HFFc6 (cell line): ENCODE results near the gene SON. TPM values are rescaled to one million over a fixed set of nuclear protein-coding genes. Genes with fewer than 3 reads are reported as not detected.

Experiments
- DNase-seq: peaks from one replicate; pipeline ENCODE4 v3.0.0-alpha.2; 2018
- H3K27ac Mint-ChIP-seq: 2 replicates; pipeline ENCODE4 v1.8.0; 2020; ENCODE audit warnings: mild to moderate bottlenecking, mixed read lengths
- H3K27me3 Mint-ChIP-seq: 2 replicates; pipeline ENCODE4 v1.8.0; 2021; ENCODE audit warnings: mild to moderate bottlenecking, moderate library complexity, mixed read lengths; ENCODE audit not compliant: insufficient read depth
- H3K36me3 Mint-ChIP-seq: 2 replicates; pipeline ENCODE4 v1.8.0; 2021; ENCODE audit warnings: low read depth, mixed read lengths
- H3K4me1 Mint-ChIP-seq: 2 replicates; pipeline ENCODE4 v1.8.0; 2020; ENCODE audit warnings: low read depth, mixed read lengths
- H3K4me3 Mint-ChIP-seq: 2 replicates; pipeline ENCODE4 v1.8.0; 2020; ENCODE audit warnings: mild to moderate bottlenecking, moderate library complexity, mixed read lengths
- H3K9me3 Mint-ChIP-seq: 2 replicates; pipeline ENCODE4 v1.8.0; 2020; ENCODE audit warnings: mild to moderate bottlenecking, mixed read lengths
- total RNA-seq, 6 experiments: library from RNA; stranded (reverse); fragmentation: NEBNext Ultra II Directional; extraction: Animal tissue kit (Norgen Biotek cat#: 25700); gene quantifications; 2 replicates in 1 of 6; 3 replicates in 5 of 6; pipeline ENCODE4 v1.2.3, GENCODE V29; 2021
- TF ChIP-seq, protein P1 (sequence below): fragments of 200-600 bp; sonication (generic); IDR thresholded peaks from 2 replicates; pipeline ENCODE4 v1.5.0; 2021; ENCODE audit warnings: antibody characterized with exemption, mild to moderate bottlenecking

The SON gene
- total RNA-seq, 6 experiments from 2014 or later, result 193 to 233 (median 219) TPM

- H3K27me3 Mint-ChIP-seq, result no peaks in the 10 kb centered on the region
- no peak overlapping the region for H3K4me3 Mint-ChIP-seq
- H3K9me3 Mint-ChIP-seq, result no peaks in the 10 kb centered on the region
- no peak for DNase-seq
- H3K27ac Mint-ChIP-seq, result no peak overlapping the region
- TF ChIP-seq, protein P1, sequence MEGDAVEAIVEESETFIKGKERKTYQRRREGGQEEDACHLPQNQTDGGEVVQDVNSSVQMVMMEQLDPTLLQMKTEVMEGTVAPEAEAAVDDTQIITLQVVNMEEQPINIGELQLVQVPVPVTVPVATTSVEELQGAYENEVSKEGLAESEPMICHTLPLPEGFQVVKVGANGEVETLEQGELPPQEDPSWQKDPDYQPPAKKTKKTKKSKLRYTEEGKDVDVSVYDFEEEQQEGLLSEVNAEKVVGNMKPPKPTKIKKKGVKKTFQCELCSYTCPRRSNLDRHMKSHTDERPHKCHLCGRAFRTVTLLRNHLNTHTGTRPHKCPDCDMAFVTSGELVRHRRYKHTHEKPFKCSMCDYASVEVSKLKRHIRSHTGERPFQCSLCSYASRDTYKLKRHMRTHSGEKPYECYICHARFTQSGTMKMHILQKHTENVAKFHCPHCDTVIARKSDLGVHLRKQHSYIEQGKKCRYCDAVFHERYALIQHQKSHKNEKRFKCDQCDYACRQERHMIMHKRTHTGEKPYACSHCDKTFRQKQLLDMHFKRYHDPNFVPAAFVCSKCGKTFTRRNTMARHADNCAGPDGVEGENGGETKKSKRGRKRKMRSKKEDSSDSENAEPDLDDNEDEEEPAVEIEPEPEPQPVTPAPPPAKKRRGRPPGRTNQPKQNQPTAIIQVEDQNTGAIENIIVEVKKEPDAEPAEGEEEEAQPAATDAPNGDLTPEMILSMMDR, result no peak
- H3K36me3 Mint-ChIP-seq, result peaks cover 41% of the 10 kb centered on the region
- H3K4me1 Mint-ChIP-seq, result no peaks in the 10 kb centered on the region
Measured at GRCh38 chr21:33518899-33519298, 23.9 kb upstream of the SON start.

- no peak for DNase-seq
- no peak overlapping the region for H3K4me3 Mint-ChIP-seq
- no peaks in the 10 kb centered on the region for H3K9me3 Mint-ChIP-seq
- H3K36me3 Mint-ChIP-seq, result peaks cover 24% of the 10 kb centered on the region
- H3K4me1 Mint-ChIP-seq, result no peaks in the 10 kb centered on the region
- TF ChIP-seq, protein P1, result no peak
- H3K27ac Mint-ChIP-seq, result no peak overlapping the region
- no peaks in the 10 kb centered on the region; the same call in 1 of the 2 replicates for H3K27me3 Mint-ChIP-seq
Measured at GRCh38 chr21:33522297-33522952, 20.4 kb upstream of the SON start.

- TF ChIP-seq, protein P1, result no peak
- Mint-ChIP-seq H3K36me3 (peaks cover 22% of the 10 kb centered on the region), H3K4me1 (no peaks in the 10 kb centered on the region), H3K9me3 (no peaks in the 10 kb centered on the region), H3K27ac (no peak overlapping the region), H3K4me3 (no peak overlapping the region), H3K27me3 (no peaks in the 10 kb centered on the region; the same call in 1 of the 2 replicates)
- DNase-seq, result no peak
Measured at GRCh38 chr21:33522953-33523349, 19.9 kb upstream of the SON start.

GRCh38 chr21:33531007-33531406 lies 11.8 kb upstream of the SON start:
- no peaks in the 10 kb centered on the region; the same call in 1 of the 2 replicates for H3K27me3 Mint-ChIP-seq
- H3K4me1 Mint-ChIP-seq, result no peaks in the 10 kb centered on the region
- no peaks in the 10 kb centered on the region for H3K9me3 Mint-ChIP-seq
- no peak overlapping the region for H3K4me3 Mint-ChIP-seq
- H3K36me3 Mint-ChIP-seq, result peaks cover 25% of the 10 kb centered on the region
- TF ChIP-seq, protein P1, result no peak
- DNase-seq, result no peak
- H3K27ac Mint-ChIP-seq, result no peak overlapping the region

GRCh38 chr21:33537212-33537611 lies 5.6 kb upstream of the SON start:
- no peaks in the 10 kb centered on the region for H3K9me3 Mint-ChIP-seq
- H3K36me3 Mint-ChIP-seq, result peaks cover 34% of the 10 kb centered on the region
- H3K4me3 Mint-ChIP-seq, result no peak overlapping the region

More at GRCh38 chr21:33537212-33537611, 5.6 kb upstream of the SON start:
- DNase-seq, result no peak
- H3K27me3 Mint-ChIP-seq, result no peaks in the 10 kb centered on the region
- H3K27ac Mint-ChIP-seq, result no peak overlapping the region
- H3K4me1 Mint-ChIP-seq, result peaks cover 17% of the 10 kb centered on the region
- TF ChIP-seq, protein P1, result no peak
